ENCODE results near the gene VWA5B1.

- TF ChIP-seq POU2F2 (IDR thresholded peaks at IDR 0.05; ENCODE audit: low read depth, low read length) (no peak), POLR2AphosphoS5 (IDR thresholded peaks at IDR 0.05; ENCODE audit: low read depth, low read length) (no peak), POLR2A (IDR thresholded peaks at IDR 0.05; ENCODE audit: low read depth, low read length) (no peak), TAF1 (IDR thresholded peaks at IDR 0.05; ENCODE audit: low read depth, low read length) (no peak)
Observed at GRCh38 chr1:20404466-20404865, 113.8 kb downstream of the VWA5B1 start.
